Measurements from ENCODE around the gene IMPDH1. TPM values are rescaled to one million over a fixed set of nuclear protein-coding genes. Genes with fewer than 3 reads are reported as not detected.

Gene IMPDH1
- total RNA-seq, 2 experiments from 2014 or later, result 44.3 to 45.9 TPM

GRCh38 chr7:128431754-128432153, 22.0 kb upstream of the IMPDH1 start:
- Mint-ChIP-seq H3K27me3 (ENCODE audit: low read depth) (peaks cover 3% of the 10 kb centered on the region), H3K4me3 (no peak overlapping the region), H3K9me3 (no peaks in the 10 kb centered on the region), H3K4me1 (ENCODE audit: low read depth) (no peaks in the 10 kb centered on the region), H3K27ac (no peak overlapping the region), H3K36me3 (ENCODE audit: low read depth) (no peaks in the 10 kb centered on the region)
- intact Hi-C loops (cut with micrococcal nuclease), result no loop called here
- no peak for DNase-seq
- CTCF ChIA-PET, result interaction anchor here (0.6 to 9.6 kb wide), 6 partner anchors 8 to 128 kb away, joined by 4 to 251 read pairs (median 80); partner anchors contain the start of genes HILPDA and METTL2B

DNA sequence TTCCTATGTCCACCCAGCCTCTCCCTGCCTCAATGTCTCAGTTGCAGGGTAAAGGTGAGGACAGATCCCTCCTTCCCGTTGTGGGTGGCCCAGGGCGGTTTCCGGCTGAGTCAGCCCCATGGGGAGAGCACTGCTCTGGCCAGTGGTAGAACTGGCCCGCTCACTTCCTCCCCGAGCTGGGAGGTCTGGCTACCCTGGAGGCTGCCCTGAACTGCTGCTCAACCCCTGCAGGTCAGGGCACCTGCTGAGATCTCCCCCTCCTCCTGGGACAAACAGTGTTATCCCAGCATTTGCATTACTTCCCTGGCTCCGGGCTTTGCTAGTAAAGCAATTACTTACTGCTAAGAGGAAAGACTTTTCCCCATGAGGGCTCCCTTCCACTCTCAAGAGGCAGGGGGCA, 21.4 kb upstream of the IMPDH1 start:
- CTCF ChIA-PET, result interaction anchor here (0.6 to 9.6 kb wide), 5 partner anchors 9 to 128 kb away, joined by 5 to 251 read pairs (median 86); partner anchors contain the start of genes HILPDA and METTL2B
- Mint-ChIP-seq H3K36me3 (ENCODE audit: low read depth) (no peaks in the 10 kb centered on the region), H3K4me3 (no peak overlapping the region), H3K4me1 (ENCODE audit: low read depth) (no peaks in the 10 kb centered on the region), H3K9me3 (no peaks in the 10 kb centered on the region), H3K27me3 (ENCODE audit: low read depth) (peaks cover 3% of the 10 kb centered on the region), H3K27ac (no peak overlapping the region)
- no peak for DNase-seq
- intact Hi-C loops (cut with micrococcal nuclease), result no loop called here

GRCh38 chr7:128430207-128430606, 20.4 kb upstream of the IMPDH1 start:
- no peak for DNase-seq
- CTCF ChIA-PET, result interaction anchor here (0.5 to 9.6 kb wide), 6 partner anchors 10 to 434 kb away, joined by 3 to 251 read pairs (median 80); partner anchors contain the start of genes HILPDA and METTL2B
- Mint-ChIP-seq H3K4me1 (ENCODE audit: low read depth) (no peaks in the 10 kb centered on the region), H3K36me3 (ENCODE audit: low read depth) (no peaks in the 10 kb centered on the region), H3K27ac (no peak overlapping the region), H3K9me3 (no peaks in the 10 kb centered on the region), H3K27me3 (ENCODE audit: low read depth) (peaks cover 3% of the 10 kb centered on the region), H3K4me3 (no peak overlapping the region)
- intact Hi-C loops (cut with micrococcal nuclease), result no loop called here

DNA sequence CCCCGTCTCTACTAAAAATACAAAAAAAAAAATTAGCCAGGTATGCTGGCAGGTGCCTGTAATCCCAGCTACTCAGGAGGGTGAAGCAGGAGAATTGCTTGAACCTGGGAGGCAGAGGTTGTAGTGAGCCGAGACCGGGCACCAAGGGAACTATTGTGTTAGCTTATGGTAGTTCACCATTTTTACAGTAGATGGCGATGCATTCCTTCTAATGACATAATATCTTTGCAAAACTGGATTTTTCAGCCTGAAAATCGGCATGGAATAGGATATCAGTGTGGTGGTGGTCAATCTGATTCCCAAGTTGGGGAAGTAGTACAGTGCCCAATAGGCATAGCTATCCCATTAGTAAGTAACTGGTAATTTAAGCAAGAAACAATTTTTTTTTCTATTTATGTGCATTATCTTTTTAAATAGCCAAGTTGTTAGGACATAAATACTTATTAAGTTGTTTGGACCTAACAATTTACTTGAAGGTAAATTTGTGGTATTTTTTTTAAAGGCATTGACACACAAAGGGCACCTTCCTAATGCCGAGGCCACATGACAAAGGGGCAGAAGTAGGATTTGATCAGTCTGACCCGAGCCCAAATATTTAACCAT, 17.6 kb upstream of the IMPDH1 start:
- no peaks in the 10 kb centered on the region for H3K36me3 Mint-ChIP-seq (ENCODE audit: low read depth)
- no peak overlapping the region for H3K4me3 Mint-ChIP-seq
- CTCF ChIA-PET, result interaction anchor here (0.7 to 9.6 kb wide), 28 partner anchors 11 to 456 kb away, joined by 3 to 251 read pairs (median 9); partner anchors contain the start of genes HILPDA, IMPDH1, METTL2B and RBM28
- peaks cover 3% of the 10 kb centered on the region for H3K27me3 Mint-ChIP-seq (ENCODE audit: low read depth)
- intact Hi-C loops (cut with micrococcal nuclease), result loop anchor here (1.0 to 5.0 kb wide), 4 partner anchors 28 to 455 kb away; partner anchors contain the start of gene HILPDA
- peak; percentile 22 for DNase-seq
- no peaks in the 10 kb centered on the region for H3K9me3 Mint-ChIP-seq
- H3K4me1 Mint-ChIP-seq (ENCODE audit: low read depth), result no peaks in the 10 kb centered on the region
- no peak overlapping the region for H3K27ac Mint-ChIP-seq

DNA sequence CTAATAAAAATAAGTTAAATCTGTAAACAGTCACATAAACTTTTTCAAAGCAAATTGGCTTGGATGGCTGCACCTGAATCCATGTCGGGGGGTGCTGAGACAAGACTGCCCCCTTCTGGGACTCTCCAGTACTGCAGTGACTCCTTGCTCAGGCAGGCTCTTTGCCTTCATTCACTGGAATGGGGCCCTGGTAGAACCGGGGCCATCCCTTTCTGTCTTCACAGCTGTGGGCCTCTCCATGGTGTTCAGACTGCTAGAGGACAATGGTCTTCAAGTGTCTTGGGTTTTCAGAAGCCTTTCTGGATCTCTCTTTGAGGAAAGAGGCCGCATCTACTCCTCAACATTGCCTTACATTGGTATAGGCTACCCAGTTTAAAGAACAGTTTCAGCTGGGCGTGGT, 16.1 kb upstream of the IMPDH1 start:
- peak; percentile 93 for DNase-seq
- no peak overlapping the region for H3K27ac Mint-ChIP-seq
- H3K9me3 Mint-ChIP-seq, result no peaks in the 10 kb centered on the region
- no peaks in the 10 kb centered on the region for H3K36me3 Mint-ChIP-seq (ENCODE audit: low read depth)
- intact Hi-C loops (cut with micrococcal nuclease), result loop anchor here (1.0 to 5.0 kb wide), 5 partner anchors 17 to 456 kb away; partner anchors contain the start of gene IMPDH1
- CTCF ChIA-PET, result interaction anchor here (0.7 to 9.6 kb wide), 25 partner anchors 10 to 456 kb away, joined by 3 to 251 read pairs (median 14); partner anchors contain the start of genes HILPDA, METTL2B and RBM28
- H3K4me3 Mint-ChIP-seq, result no peak overlapping the region
- H3K27me3 Mint-ChIP-seq (ENCODE audit: low read depth), result peaks cover 3% of the 10 kb centered on the region
- H3K4me1 Mint-ChIP-seq (ENCODE audit: low read depth), result no peaks in the 10 kb centered on the region

DNA sequence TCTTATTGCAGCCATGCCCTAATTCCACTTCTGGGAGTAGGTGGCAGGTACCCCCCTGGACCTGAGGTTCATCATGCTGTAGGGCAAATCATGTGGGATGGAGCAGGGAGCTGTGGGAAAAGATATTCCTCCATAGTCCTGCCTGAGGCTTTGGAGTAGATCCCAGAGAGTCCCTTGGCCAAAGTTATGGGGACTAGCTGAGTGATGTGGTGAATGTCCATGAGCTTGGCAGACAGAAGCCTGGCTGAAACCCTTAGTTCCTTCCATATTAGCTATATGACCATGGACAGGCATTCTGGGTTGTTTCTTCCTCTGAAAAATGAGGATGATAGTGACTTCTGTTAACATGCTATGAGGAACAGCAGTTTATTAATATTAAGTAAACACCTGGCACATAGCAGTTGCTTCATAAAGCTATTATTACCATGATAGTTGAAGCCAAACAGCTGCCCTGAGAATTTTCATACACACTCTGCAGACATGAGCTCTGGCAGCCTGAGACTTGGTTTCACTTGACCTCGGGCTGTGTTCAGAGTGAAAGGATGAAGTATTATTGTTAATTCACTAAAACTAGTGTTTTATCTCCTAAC, 15.0 kb upstream of the IMPDH1 start:
- DNase-seq, result no peak
- no peaks in the 10 kb centered on the region for H3K36me3 Mint-ChIP-seq (ENCODE audit: low read depth)
- H3K4me1 Mint-ChIP-seq (ENCODE audit: low read depth), result no peaks in the 10 kb centered on the region
- H3K27me3 Mint-ChIP-seq (ENCODE audit: low read depth), result no peaks in the 10 kb centered on the region
- CTCF ChIA-PET, result interaction anchor here (0.5 to 9.6 kb wide), 23 partner anchors 9 to 601 kb away, joined by 3 to 251 read pairs (median 14); partner anchors contain the start of genes HILPDA, METTL2B and RBM28
- H3K4me3 Mint-ChIP-seq, result no peak overlapping the region
- no peak overlapping the region for H3K27ac Mint-ChIP-seq
- intact Hi-C loops (cut with micrococcal nuclease), result loop anchor here (1.0 to 5.0 kb wide), 5 partner anchors 15 to 458 kb away; partner anchors contain the start of gene IMPDH1
- no peaks in the 10 kb centered on the region for H3K9me3 Mint-ChIP-seq

DNA sequence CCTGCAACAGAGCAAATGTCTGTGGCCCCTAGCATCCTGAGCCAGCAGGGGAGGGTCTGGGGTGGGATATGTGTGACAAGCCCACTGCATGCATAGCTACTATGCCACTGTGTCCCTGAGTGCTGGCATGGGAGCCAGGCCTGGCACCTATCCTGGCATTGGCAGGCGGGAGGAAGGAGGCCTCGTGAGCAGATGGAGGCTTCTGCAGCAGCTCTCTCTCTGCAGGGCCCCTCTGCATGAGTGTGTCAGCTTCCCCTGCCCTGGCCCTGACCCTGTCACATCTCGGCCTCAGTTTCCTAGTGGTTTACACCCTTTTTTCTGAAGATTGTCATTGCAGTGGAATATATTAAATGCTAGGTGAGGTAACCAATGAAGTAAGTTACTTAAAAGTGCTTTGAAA, 13.1 kb upstream of the IMPDH1 start:
- intact Hi-C loops (cut with micrococcal nuclease), result no loop called here
- Mint-ChIP-seq H3K9me3 (no peaks in the 10 kb centered on the region), H3K27ac (no peak overlapping the region)

GRCh38 chr7:128422037-128422436, 12.3 kb upstream of the IMPDH1 start:
- Mint-ChIP-seq H3K27ac (no peak overlapping the region), H3K9me3 (no peaks in the 10 kb centered on the region), H3K27me3 (ENCODE audit: low read depth) (no peaks in the 10 kb centered on the region), H3K36me3 (ENCODE audit: low read depth) (no peaks in the 10 kb centered on the region), H3K4me3 (no peak overlapping the region), H3K4me1 (ENCODE audit: low read depth) (no peaks in the 10 kb centered on the region)
- intact Hi-C loops (cut with micrococcal nuclease), result no loop called here
- CTCF ChIA-PET, result interaction anchor here (1.2 to 7.6 kb wide), 3 partner anchors 14 to 33 kb away, joined by 4 to 159 read pairs (median 49); no protein-coding TSS in a partner anchor
- DNase-seq, result no peak

More for the DNA sequence above, 13.1 kb upstream of the IMPDH1 start:
- Mint-ChIP-seq H3K36me3 (ENCODE audit: low read depth) (no peaks in the 10 kb centered on the region), H3K4me1 (ENCODE audit: low read depth) (no peaks in the 10 kb centered on the region), H3K27me3 (ENCODE audit: low read depth) (no peaks in the 10 kb centered on the region), H3K4me3 (no peak overlapping the region)
- CTCF ChIA-PET, result interaction anchor here (0.9 to 7.6 kb wide), 5 partner anchors 8 to 51 kb away, joined by 3 to 159 read pairs (median 5); no protein-coding TSS in a partner anchor
- no peak for DNase-seq

GRCh38 chr7:128421384-128421783, 11.6 kb upstream of the IMPDH1 start:
- DNase-seq, result no peak
- intact Hi-C loops (cut with micrococcal nuclease), result no loop called here
- Mint-ChIP-seq H3K36me3 (ENCODE audit: low read depth) (no peaks in the 10 kb centered on the region), H3K4me3 (no peak overlapping the region), H3K4me1 (ENCODE audit: low read depth) (no peaks in the 10 kb centered on the region), H3K27ac (no peak overlapping the region), H3K27me3 (ENCODE audit: low read depth) (no peaks in the 10 kb centered on the region), H3K9me3 (no peaks in the 10 kb centered on the region)
- CTCF ChIA-PET, result no interaction called here

- Mint-ChIP-seq H3K27ac (no peak overlapping the region), H3K36me3 (ENCODE audit: low read depth) (no peaks in the 10 kb centered on the region), H3K27me3 (ENCODE audit: low read depth) (no peaks in the 10 kb centered on the region), H3K9me3 (no peaks in the 10 kb centered on the region), H3K4me1 (ENCODE audit: low read depth) (no peaks in the 10 kb centered on the region), H3K4me3 (no peak overlapping the region)
- intact Hi-C loops (cut with micrococcal nuclease), result no loop called here
- CTCF ChIA-PET, result interaction anchor here (0.8 kb wide), 1 partner anchor 41 kb away, joined by 3 read pairs; no protein-coding TSS in a partner anchor
- DNase-seq, result no peak
These were observed 11.0 kb upstream of the IMPDH1 start for GRCh38 chr7:128420773-128421172.

- Mint-ChIP-seq H3K36me3 (ENCODE audit: low read depth) (no peaks in the 10 kb centered on the region), H3K4me3 (no peak overlapping the region), H3K27ac (no peak overlapping the region), H3K27me3 (ENCODE audit: low read depth) (no peaks in the 10 kb centered on the region), H3K4me1 (ENCODE audit: low read depth) (no peaks in the 10 kb centered on the region), H3K9me3 (no peaks in the 10 kb centered on the region)
- intact Hi-C loops (cut with micrococcal nuclease), result no loop called here
- DNase-seq, result no peak
- CTCF ChIA-PET, result interaction anchor here (1.6 to 6.5 kb wide), 3 partner anchors 7 to 72 kb away, joined by 4 to 100 read pairs (median 34); no protein-coding TSS in a partner anchor
These were observed 9.5 kb upstream of the IMPDH1 start for GRCh38 chr7:128419257-128419656.

DNA sequence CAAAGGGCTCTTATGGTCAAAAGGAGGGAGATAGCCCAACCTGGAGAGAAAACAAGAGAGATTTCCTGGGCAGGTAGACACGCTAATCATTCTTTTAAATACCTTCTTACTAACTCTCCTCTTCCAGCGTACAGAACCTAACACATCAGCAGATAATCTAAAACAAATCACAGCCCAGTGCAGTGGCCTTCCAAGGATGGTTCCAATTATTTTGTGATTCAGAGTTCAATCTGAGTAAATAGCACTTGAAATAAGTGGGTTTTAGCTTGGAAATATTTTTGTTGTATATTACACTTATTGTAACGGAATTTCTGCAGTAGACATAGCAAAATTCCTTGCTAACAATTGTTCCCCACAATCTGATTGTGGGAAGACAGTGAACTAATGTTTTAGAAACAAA, 7.3 kb upstream of the IMPDH1 start:
- no peak for DNase-seq
- CTCF ChIA-PET, result interaction anchor here (0.9 to 6.5 kb wide), 7 partner anchors 9 to 40 kb away, joined by 3 to 100 read pairs (median 5); no protein-coding TSS in a partner anchor
- intact Hi-C loops (cut with micrococcal nuclease), result no loop called here
- H3K4me3 Mint-ChIP-seq, result no peak overlapping the region
- no peak overlapping the region for H3K27ac Mint-ChIP-seq
- no peaks in the 10 kb centered on the region for H3K36me3 Mint-ChIP-seq (ENCODE audit: low read depth)
- no peaks in the 10 kb centered on the region for H3K9me3 Mint-ChIP-seq
- H3K4me1 Mint-ChIP-seq (ENCODE audit: low read depth), result no peaks in the 10 kb centered on the region
- H3K27me3 Mint-ChIP-seq (ENCODE audit: low read depth), result no peaks in the 10 kb centered on the region

All from activated naive CD4-positive, alpha-beta T cell treated with anti-CD3 and anti-CD28 coated beads for 36 hours (primary cell).